ENCODE data around the gene CFHR5.
"Not testable (repeated sequence)": the region's sequence is repeated elsewhere in the genome, so short reads cannot be mapped to it uniquely, and the experiment has no call there.

CFHR5 gene

GRCh38 chr1:196977278-196977677, at the start of gene CFHR5:
TSS of gene CFHR5 (plus strand) at chr1:196977556. CDS start at chr1:196977665, 109 bp downstream.
- no peak within 1 kb of the TSS for H3K27ac ChIP-seq
- TF ChIP-seq, protein P1, sequence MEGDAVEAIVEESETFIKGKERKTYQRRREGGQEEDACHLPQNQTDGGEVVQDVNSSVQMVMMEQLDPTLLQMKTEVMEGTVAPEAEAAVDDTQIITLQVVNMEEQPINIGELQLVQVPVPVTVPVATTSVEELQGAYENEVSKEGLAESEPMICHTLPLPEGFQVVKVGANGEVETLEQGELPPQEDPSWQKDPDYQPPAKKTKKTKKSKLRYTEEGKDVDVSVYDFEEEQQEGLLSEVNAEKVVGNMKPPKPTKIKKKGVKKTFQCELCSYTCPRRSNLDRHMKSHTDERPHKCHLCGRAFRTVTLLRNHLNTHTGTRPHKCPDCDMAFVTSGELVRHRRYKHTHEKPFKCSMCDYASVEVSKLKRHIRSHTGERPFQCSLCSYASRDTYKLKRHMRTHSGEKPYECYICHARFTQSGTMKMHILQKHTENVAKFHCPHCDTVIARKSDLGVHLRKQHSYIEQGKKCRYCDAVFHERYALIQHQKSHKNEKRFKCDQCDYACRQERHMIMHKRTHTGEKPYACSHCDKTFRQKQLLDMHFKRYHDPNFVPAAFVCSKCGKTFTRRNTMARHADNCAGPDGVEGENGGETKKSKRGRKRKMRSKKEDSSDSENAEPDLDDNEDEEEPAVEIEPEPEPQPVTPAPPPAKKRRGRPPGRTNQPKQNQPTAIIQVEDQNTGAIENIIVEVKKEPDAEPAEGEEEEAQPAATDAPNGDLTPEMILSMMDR (IDR thresholded peaks at IDR 0.05) = no peak
- TF ChIP-seq ZFX (IDR thresholded peaks at IDR 0.05; ENCODE audit: borderline replicate concordance) = no peak

- not testable (repeated sequence) for H3K27ac ChIP-seq
Observed at GRCh38 chr1:196932853-196933252, 44.5 kb upstream of the CFHR5 start.

DNA sequence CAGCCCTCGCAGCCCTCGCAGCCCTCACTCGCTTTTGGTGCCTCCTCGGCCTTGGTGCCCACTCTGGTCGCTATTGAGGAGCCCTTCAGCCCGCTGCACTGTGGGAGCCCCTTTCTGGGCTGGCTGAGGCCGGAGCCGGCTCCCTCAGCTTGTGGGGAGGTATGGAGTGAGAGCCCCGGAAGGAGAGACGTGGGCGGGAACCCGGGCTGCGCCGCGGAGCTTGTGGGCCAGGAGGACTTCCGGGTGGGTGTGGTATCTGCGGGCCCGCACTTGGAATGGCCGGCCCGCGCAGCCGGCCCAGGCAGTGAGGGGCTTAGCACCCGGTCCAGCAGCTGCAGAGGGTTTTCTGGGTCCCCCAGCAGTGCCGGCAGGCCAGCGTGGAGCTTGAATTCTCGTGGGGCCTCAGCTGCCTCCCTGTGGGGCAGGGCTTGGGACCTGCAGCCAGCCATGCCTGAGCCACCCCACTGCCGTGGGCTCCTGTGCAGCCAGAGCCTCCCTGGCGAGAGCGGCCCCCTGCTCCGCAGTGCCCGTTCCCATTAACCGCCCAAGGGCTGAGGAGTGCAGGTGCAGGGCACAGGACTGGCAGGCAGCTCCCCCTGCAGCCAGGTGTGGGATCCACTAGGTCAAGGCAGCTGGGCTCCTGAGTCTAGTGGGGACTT, 43.7 kb upstream of the CFHR5 start:
- H3K27ac ChIP-seq = no peak overlapping the region
- TF ChIP-seq ZFX (IDR thresholded peaks at IDR 0.05; ENCODE audit: borderline replicate concordance) = no peak
- TF ChIP-seq, protein P1 (IDR thresholded peaks at IDR 0.05) = no peak

DNA sequence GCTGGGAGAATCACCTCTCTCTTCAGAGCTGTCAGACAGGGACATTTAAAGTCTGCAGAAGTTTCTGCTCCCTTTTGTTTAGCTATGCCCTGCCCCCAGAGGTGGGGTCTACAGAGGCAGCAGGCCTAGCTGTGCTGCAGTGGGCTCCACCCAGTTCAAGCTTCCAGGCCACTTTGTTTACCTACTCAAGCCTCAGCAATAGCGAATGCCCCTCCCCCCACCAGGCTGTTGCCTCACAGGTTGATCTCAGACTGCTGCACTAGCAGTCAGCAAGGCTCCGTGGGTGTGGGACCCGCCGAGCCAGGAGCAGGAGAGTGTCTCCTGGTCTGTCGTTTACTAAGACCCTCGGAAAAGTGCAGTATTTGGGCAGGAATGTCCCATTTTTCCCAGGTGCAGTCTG, 35.9 kb upstream of the CFHR5 start:
- H3K27ac ChIP-seq = not testable (repeated sequence)

- not testable (repeated sequence) for H3K27ac ChIP-seq
Observed at GRCh38 chr1:196943568-196943967, 33.8 kb upstream of the CFHR5 start, which contains the start of gene CFHR2. TSS of gene CFHR2 (plus strand) at chr1:196943738. CDS start at chr1:196943881, 143 bp downstream.

- no peak overlapping the region for H3K27ac ChIP-seq
- no peak for TF ChIP-seq ZFX (IDR thresholded peaks at IDR 0.05; ENCODE audit: borderline replicate concordance)
- TF ChIP-seq, protein P1 (IDR thresholded peaks at IDR 0.05) = no peak
Observed at GRCh38 chr1:196951711-196952394, 25.5 kb upstream of the CFHR5 start.

GRCh38 chr1:196954778-196955177, 22.6 kb upstream of the CFHR5 start:
- TF ChIP-seq ZFX (IDR thresholded peaks at IDR 0.05; ENCODE audit: borderline replicate concordance) = no peak
- TF ChIP-seq, protein P1 (IDR thresholded peaks at IDR 0.05) = no peak
- no peak overlapping the region for H3K27ac ChIP-seq

- TF ChIP-seq, protein P1 (IDR thresholded peaks at IDR 0.05) = no peak
- TF ChIP-seq ZFX (IDR thresholded peaks at IDR 0.05; ENCODE audit: borderline replicate concordance) = no peak
Observed at GRCh38 chr1:196955926-196956325, 21.4 kb upstream of the CFHR5 start.

GRCh38 chr1:196960854-196961253, 16.5 kb upstream of the CFHR5 start:
- no peak for TF ChIP-seq ZFX (IDR thresholded peaks at IDR 0.05; ENCODE audit: borderline replicate concordance)
- TF ChIP-seq, protein P1 (IDR thresholded peaks at IDR 0.05) = no peak
- H3K27ac ChIP-seq = no peak overlapping the region

More at GRCh38 chr1:196955926-196956325, 21.4 kb upstream of the CFHR5 start:
- no peak overlapping the region for H3K27ac ChIP-seq

Measured in 22Rv1 (cell line).